DND-41 (cell line): ENCODE data around the gene AGL.

Experiments
- ATAC-seq: fragments of 200-7000 bp; cut with Tn5 transposase; 3 replicates; pipeline ENCODE4 v1.9.1; 2021; ENCODE audit warnings: low read depth; ENCODE audit not compliant: insufficient read depth
- DNase-seq: peaks from one replicate; pipeline ENCODE4 v3.0.0-alpha.2; 2020
- H2AFZ ChIP-seq: 2 replicates; pipeline ENCODE4 v1.6.0; 2012; ENCODE audit warnings: low read depth, low read length
- H3K27ac ChIP-seq: 2 replicates; pipeline ENCODE4 v1.5.1; 2012; ENCODE audit warnings: low read length, inconsistent platforms
- H3K27me3 ChIP-seq: fragments of 200-600 bp; sonication (generic); 2 replicates; pipeline ENCODE4 v1.6.0; 2012; ENCODE audit warnings: low read length, mild to moderate bottlenecking, inconsistent platforms; ENCODE audit not compliant: insufficient read depth, poor library complexity
- H3K36me3 ChIP-seq: 2 replicates; pipeline ENCODE4 v1.5.1; 2012; ENCODE audit warnings: low read length, inconsistent platforms; ENCODE audit not compliant: insufficient read depth
- H3K4me1 ChIP-seq: 2 replicates; pipeline ENCODE4 v1.5.1; 2012; ENCODE audit warnings: mild to moderate bottlenecking, low read length; ENCODE audit not compliant: insufficient read depth
- H3K4me2 ChIP-seq: 2 replicates; pipeline ENCODE4 v1.6.0; 2012; ENCODE audit warnings: mild to moderate bottlenecking, moderate library complexity, low read length, inconsistent platforms; ENCODE audit not compliant: insufficient read depth
- H3K4me3 ChIP-seq, 2 experiments: fragments of 200-600 bp in 1 of 2; shearing (Covaris generic) in 1 of 2; 2 replicates each; pipeline ENCODE4 v1.5.1; 2012 to 2016; ENCODE audit warnings: inconsistent platforms in 2 of 2, low read length in 2 of 2, mild to moderate bottlenecking in 2 of 2, low read depth in 1 of 2, moderate library complexity in 1 of 2
- H3K79me2 ChIP-seq: 2 replicates; pipeline ENCODE4 v1.6.0; 2012; ENCODE audit warnings: low read length, inconsistent platforms; ENCODE audit not compliant: insufficient read depth
- H3K9ac ChIP-seq: 2 replicates; pipeline ENCODE4 v1.6.0; 2012; ENCODE audit warnings: low read depth, mild to moderate bottlenecking, inconsistent platforms, low read length, moderate library complexity
- H3K9me3 ChIP-seq: 2 replicates; pipeline ENCODE4 v1.5.1; 2012; ENCODE audit warnings: low read length, moderate library complexity, mild to moderate bottlenecking, inconsistent platforms; ENCODE audit not compliant: insufficient read depth, severe bottlenecking
- H4K20me1 ChIP-seq: 2 replicates; pipeline ENCODE4 v1.6.0; 2012; ENCODE audit warnings: low read length; ENCODE audit not compliant: insufficient read depth
- EZH2 ChIP-seq: IDR thresholded peaks from 3 replicates; pipeline ENCODE4 v1.6.1; 2012; ENCODE audit warnings: borderline replicate concordance, low read depth, mild to moderate bottlenecking, moderate library complexity, low read length, inconsistent platforms; ENCODE audit not compliant: severe bottlenecking
- TF ChIP-seq, protein P1 (sequence below): IDR thresholded peaks from 2 replicates; pipeline ENCODE4 v1.5.1; 2012; ENCODE audit warnings: borderline replicate concordance, low read length, moderate library complexity, mild to moderate bottlenecking; ENCODE audit not compliant: poor library complexity, severe bottlenecking; ENCODE audit errors: extremely low read depth

AGL gene

DNA sequence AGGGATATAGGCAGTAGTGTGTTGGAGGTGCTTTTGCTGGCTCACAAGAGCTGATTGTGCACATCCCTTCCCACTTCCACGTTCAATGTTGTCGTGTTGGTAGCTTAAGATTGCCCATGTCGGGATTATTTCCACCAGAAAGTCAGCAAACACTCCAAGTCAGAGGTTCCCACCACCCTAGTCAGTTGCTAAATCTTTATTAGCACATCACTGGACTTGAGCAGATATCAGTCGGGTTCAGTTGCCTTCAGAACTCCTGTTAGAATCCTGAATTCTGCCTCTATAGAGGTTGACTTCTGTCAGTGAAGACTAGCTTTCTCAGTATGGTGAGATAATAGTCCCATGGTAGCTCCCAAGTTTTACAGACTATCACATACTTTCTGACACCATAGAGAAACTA is 10.5 kb downstream of the AGL start:
- Histone ChIP-seq H3K9ac (no peak overlapping the region), H3K9me3 (no peaks in the 10 kb centered on the region), H3K27ac (no peak overlapping the region), H3K27me3 (no peaks in the 10 kb centered on the region), H3K4me1 (no peaks in the 10 kb centered on the region), H3K4me2 (no peak overlapping the region), H3K36me3 (peaks cover 26% of the 10 kb centered on the region; the same call in 1 of the 2 replicates), H2AFZ (no peak overlapping the region), H3K4me3 (no peak overlapping the region), H3K79me2 (no peaks in the 10 kb centered on the region), H4K20me1 (no peaks in the 10 kb centered on the region)
- no peak for ATAC-seq
- no peak for DNase-seq
- TF ChIP-seq, protein P1, sequence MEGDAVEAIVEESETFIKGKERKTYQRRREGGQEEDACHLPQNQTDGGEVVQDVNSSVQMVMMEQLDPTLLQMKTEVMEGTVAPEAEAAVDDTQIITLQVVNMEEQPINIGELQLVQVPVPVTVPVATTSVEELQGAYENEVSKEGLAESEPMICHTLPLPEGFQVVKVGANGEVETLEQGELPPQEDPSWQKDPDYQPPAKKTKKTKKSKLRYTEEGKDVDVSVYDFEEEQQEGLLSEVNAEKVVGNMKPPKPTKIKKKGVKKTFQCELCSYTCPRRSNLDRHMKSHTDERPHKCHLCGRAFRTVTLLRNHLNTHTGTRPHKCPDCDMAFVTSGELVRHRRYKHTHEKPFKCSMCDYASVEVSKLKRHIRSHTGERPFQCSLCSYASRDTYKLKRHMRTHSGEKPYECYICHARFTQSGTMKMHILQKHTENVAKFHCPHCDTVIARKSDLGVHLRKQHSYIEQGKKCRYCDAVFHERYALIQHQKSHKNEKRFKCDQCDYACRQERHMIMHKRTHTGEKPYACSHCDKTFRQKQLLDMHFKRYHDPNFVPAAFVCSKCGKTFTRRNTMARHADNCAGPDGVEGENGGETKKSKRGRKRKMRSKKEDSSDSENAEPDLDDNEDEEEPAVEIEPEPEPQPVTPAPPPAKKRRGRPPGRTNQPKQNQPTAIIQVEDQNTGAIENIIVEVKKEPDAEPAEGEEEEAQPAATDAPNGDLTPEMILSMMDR, result no peak
- TF ChIP-seq EZH2, result no peak

DNA sequence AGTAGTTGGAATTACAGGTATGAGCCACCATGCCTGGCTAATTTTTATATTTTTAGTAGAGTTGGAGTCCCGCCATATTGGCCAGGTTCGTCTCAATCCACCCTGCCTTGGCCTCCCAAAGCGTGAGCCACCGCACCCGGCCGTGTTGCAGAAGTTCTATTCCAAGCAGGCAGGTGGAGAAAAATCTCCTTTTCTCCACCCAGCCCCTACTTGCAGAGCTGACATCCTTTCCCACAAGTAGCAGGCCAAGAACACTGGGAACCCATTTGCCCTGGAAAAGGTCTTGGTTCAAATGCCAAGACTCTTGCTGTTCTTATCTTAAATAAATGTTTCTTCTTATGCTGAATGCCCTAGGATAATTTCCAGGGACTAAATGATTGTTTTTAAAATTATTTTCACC is 17.5 kb downstream of the AGL start:
- Histone ChIP-seq H3K79me2 (no peaks in the 10 kb centered on the region), H3K36me3 (peaks cover 25% of the 10 kb centered on the region; the same call in 1 of the 2 replicates), H3K9ac (no peak overlapping the region), H3K27me3 (no peaks in the 10 kb centered on the region), H2AFZ (no peak overlapping the region), H3K27ac (no peak overlapping the region), H3K4me1 (no peaks in the 10 kb centered on the region), H3K9me3 (no peaks in the 10 kb centered on the region), H3K4me2 (no peak overlapping the region), H3K4me3 (no peak overlapping the region), H4K20me1 (no peaks in the 10 kb centered on the region)
- ATAC-seq, result no peak
- DNase-seq, result no peak
- TF ChIP-seq EZH2, result no peak

DNA sequence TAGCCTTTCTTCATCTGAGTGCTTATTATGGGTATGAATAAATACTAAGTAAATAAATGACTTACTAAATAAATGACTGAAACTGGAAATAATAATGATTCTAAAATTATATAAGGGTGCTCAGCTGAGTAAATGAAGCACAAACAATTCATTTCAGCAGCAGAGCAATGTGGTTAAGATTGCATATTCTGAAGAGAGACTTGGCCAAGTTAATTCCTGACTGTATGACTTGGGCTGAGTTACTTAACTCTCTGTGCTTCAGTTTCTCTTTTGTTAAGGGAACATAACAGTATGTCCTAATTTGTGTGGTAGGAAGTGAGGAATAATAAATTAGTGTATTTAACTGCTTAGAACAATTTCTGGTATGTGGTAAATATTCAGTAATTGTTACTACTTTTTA is 19.1 kb downstream of the AGL start:
- Histone ChIP-seq H3K4me3 (no peak overlapping the region), H3K9me3 (no peaks in the 10 kb centered on the region), H3K79me2 (no peaks in the 10 kb centered on the region), H3K36me3 (peaks cover 13% of the 10 kb centered on the region; the same call in 1 of the 2 replicates), H3K4me1 (no peaks in the 10 kb centered on the region), H3K27me3 (no peaks in the 10 kb centered on the region), H3K27ac (no peak overlapping the region), H3K9ac (no peak overlapping the region), H2AFZ (no peak overlapping the region), H4K20me1 (no peaks in the 10 kb centered on the region), H3K4me2 (no peak overlapping the region)
- DNase-seq (no peak), ATAC-seq (no peak)
- TF ChIP-seq EZH2, result no peak

DNA sequence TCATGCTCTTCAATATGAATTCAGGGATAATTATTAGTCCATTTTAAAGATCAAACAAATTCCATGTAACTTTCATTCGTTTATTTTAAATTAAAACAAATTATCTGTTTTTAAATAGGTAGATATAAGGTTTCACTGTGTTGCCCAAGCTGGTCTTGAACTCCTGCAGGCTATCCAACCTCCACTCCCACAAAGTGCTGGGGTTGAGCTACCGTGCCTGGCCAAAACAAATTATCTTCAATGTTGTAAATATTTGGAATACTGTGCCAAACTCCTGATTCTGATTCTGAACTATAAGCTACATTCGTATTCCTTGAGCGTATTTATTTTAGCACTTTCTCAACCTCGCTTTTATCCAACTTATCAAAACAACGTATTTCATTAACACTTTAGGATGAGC is 19.6 kb downstream of the AGL start:
- Histone ChIP-seq H3K4me1 (no peaks in the 10 kb centered on the region), H3K36me3 (peaks cover 11% of the 10 kb centered on the region; the same call in 1 of the 2 replicates), H3K27me3 (no peaks in the 10 kb centered on the region), H3K4me3 (no peak overlapping the region), H3K79me2 (no peaks in the 10 kb centered on the region), H2AFZ (no peak overlapping the region), H4K20me1 (no peaks in the 10 kb centered on the region), H3K4me2 (no peak overlapping the region), H3K27ac (no peak overlapping the region), H3K9ac (no peak overlapping the region), H3K9me3 (no peaks in the 10 kb centered on the region)
- no peak for DNase-seq
- no peak for ATAC-seq
- no peak for TF ChIP-seq EZH2
- TF ChIP-seq, protein P1, result no peak
